Embryonic facial prominence (tissue), 1 donor: ENCODE measurements around the gene MIP.
"Not testable (repeated sequence)": the region's sequence is repeated elsewhere in the genome, so short reads cannot be mapped to it uniquely, and the experiment has no call there.

Experiments used
- DNase-seq: peaks from one replicate; pipeline ENCODE4 v3.0.0-alpha.2; 2016; ENCODE audit errors: extremely low spot score

The MIP gene

GRCh38 chr12:56410768-56411167, 43.7 kb downstream of the MIP start:
- DNase-seq: no peak

GRCh38 chr12:56408799-56409417, 45.5 kb downstream of the MIP start:
- DNase-seq: no peak

GRCh38 chr12:56404227-56404626, 50.2 kb downstream of the MIP start:
- DNase-seq: not testable (repeated sequence)

DNA sequence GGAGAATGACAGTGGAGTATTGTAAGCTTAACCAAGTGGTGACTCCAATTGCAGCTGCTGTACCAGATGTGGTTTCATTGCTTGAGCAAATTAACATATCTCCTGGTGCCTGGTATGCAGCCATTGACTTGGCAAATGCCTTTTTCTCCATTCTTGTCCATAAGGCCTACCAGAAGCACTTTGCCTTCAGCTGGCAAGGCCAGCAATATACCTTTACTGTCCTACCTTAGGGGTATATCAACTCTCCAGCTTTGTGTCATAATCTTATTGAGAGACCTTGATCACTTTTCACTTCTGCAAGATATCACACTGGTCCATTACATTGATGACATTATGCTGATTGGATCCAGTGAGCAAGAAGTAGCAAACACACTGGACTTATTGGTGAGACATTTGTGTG, 52.8 kb downstream of the MIP start:
- not testable (repeated sequence) for DNase-seq

DNA sequence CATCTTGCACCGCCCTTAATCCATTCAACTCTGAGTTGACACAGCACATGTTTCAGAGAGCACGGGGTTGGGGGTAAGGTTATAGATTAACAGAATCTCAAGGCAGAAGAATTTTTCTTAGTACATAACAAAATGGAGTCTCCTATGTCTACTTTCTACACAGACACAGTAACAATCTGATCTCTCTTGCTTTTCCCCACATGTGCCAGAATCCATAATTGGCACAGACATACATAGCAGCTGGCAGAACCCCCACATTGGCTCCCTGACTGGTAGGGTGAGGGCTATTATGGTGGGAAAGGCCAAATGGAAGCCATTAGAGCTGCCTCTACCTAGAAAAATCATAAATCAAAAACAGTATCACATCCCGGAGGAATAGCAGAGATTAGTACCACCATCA, 53.3 kb downstream of the MIP start:
- DNase-seq: not testable (repeated sequence)
